Measurements from ENCODE around the gene UNKL.

- TF ChIP-seq POLR2AphosphoS5 (IDR thresholded peaks at IDR 0.05) (peak in 2 of 3 donors; percentile 5 to 28), CTCF (IDR thresholded peaks at IDR 0.05 in 8 of 11, conservative IDR thresholded peaks at IDR 0.05 in 3 of 11) (no peak), POLR2A (IDR thresholded peaks at IDR 0.05) (no peak)
Observed at GRCh38 chr16:1387331-1387730, 27.2 kb downstream of the UNKL start.
